Left hindlimb (tissue), 1 donor: ENCODE data around the gene HNRNPL.
"Not testable (repeated sequence)": the region's sequence is repeated elsewhere in the genome, so short reads cannot be mapped to it uniquely, and the experiment has no call there.

ENCODE experiments used
- DNase-seq: peaks from one replicate; pipeline ENCODE4 v3.0.0-alpha.2; 2018

HNRNPL gene

DNA sequence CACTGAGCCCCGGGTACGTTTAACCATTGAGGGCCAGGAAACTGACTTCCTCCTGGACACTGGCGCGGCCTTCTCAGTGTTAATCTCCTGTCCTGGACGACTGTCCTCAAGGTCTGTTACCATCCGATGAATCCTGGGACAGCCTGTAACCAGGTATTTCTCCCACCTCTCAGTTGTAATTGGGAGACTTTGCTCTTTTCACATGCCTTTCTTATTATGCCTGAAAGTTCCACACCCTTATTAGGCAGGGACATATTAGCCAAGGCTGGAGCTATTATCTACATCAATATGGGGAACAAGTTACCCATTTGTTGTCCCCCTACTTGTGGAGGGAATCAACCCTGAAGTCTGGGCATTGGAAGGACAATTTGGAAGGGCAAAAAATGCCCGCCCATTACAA lies 23.9 kb downstream of the HNRNPL start:
- DNase-seq = not testable (repeated sequence)

DNA sequence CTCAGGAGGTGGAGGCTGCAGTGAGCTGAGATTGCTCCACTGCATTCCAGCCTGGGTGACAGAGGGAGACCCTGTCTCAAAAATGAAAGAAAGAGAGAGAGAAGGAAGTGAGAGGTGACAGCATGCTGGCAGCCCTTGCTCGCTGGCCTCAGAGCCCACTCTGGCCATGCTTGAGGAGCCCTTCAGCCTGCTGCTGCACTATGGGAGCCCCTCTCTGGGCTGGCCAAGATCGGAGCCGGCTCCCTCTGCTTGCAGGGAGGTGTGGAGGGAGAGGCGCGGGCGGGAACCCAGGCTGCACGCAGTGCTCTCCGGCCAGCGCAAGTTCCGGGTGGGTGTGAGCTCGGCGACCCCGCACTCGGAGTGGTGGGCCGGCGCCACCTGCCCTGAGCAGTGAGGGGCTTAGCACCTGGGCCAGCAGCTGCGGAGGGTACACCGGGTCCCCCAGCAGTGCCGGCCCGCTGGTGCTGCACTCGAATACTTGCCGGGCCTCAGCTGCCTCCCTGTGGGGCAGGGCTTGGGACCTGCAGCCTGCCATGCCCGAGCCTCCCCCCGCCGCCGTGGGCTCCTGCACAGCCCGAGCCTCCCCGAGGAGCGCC lies 28.5 kb downstream of the HNRNPL start:
- not testable (repeated sequence) for DNase-seq

- no peak for DNase-seq
Measured at GRCh38 chr19:38819231-38819920, 30.4 kb downstream of the HNRNPL start.

DNA sequence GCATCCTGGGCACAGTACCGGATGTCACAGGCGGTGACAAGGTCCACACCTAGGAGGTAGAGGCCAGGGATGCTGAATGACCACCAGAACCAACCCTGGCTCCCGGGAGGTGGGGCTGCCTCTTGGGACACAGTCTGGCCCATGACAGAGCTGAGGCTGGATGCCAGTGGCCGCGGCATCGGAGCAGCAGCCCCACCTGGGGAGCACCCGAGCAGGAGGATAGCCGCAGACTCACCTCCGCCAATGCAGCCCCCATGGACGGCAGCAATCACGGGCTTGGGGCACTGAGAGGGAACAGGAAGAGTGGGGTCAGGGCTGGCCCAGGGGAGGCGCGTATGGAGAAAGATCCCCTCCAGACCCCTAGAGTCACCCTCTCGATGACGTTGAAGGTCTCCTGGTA lies 32.7 kb downstream of the HNRNPL start:
- DNase-seq = no peak

DNA sequence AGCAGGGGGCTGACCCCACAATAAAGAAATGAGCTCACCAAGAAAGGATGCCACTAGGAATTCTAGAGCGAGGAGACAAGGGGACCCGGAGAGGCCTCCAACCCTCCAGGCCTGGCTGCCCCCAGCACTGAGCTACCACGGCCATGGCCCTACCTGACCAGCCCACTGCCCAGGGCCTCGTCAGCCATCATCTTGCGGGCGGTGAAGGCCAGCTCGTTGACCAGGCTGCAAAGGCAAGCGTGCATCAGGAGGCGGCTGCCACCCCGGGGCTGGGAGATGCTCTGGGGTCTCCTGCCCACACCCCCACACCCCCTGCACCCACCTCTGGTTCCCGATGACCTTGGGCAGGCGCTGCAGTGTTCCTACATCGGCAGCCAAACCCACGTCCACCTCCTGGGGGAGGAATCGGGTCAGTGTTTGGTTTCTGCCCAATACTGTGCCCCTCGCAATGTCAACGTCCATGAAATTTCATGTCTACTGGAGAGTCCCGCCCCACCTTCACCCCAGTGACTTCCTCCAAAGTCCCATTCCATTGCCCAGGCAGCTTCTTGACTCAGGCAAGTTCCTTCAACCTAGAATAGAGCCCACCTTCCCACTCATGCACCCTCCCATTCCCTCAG lies 33.5 kb downstream of the HNRNPL start:
- no peak for DNase-seq

DNA sequence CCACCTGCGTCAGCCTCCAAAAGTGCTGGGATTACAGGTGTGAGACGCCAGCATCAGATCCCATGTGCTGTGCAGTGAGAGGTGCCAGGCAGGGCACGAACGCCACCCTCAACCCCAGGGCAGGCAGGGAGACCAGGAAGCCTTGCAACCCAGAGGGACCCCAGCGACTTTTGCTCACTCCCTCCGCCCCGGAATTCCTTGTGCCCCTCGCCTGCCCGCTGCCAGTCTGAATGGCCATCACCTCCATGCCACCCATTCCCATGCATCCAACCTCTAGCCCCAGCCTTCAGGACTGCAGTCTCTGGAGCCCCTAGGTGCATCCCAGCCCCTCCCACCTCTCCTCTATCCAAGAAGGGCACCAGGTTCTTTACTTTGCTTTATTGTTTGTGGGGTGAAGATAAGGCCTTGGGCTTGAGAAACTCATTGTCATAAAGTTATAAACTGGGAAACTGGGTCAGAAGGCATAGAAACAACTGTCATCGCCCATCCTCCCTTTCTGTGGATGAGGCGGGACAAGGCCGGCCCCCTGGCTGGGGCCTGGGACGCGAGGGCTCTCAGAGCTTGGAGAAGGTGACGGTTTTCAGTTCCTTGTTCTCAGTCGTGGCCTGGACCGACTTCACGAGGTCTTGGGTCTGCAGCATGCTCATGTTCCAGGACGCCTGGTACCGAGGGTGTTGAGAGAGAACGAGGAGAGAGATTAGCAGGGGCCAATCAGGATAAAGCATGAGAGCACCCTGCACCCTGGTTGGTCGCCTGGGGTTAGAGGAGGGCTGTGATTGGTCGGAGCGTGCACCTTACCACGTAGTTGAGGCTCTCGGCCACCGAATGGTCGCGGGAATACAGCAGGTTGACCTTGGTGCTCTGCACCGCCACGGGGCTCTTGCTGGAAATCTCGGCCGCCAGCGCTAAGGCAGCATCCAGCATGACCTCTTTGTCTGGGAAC lies 34.5 kb downstream of the HNRNPL start:
- DNase-seq = no peak

- DNase-seq = not testable (repeated sequence)
Measured at GRCh38 chr19:38813932-38814331, 35.9 kb downstream of the HNRNPL start.

DNA sequence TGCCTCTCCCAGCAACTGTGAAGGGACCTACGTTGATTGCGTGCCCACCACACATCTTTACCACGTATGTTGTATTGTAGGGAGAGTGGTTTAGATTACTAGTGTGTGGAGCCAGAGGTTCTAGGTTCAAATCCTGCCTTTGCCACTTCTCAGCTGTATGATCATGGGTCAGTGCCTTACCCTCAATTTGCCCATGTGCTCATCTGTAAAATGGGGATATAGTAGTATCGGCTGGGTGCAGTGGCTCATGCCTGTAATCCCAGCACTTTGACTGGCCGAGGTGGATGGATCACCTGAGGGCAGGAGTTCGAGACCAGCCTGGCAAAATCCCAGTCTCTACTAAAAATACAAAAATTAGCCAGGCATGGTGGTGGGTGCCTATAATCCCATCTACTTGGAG lies 36.5 kb downstream of the HNRNPL start:
- no peak for DNase-seq

DNA sequence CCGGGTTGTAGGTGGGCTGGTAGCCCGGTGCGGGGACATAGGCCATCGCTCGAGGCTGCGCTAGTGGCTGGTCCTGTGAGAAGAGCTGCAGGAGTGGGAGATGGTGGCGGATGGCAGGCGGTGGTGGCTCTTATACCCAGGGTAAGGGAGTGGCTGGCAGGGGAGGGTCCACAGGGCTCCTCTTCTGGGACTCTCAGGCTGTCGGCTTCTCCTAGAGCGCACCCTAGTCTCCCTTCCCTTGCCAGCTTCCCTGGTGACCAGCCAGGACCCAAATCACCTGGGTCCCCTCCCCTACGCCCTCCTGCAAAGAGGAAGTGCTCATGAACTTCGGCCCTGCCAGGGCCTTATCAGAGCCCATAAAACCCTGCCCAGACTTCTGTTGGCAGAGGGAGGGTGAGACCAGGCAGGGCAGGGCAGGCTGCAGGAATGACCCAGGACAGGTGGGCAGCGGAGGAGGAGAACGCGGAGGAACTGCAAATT lies 36.9 kb downstream of the HNRNPL start, which contains the start of gene LGALS4:
Gene LGALS4 (minus strand): TSS at position 105 of the 480 bp plus-strand sequence. CDS start 59 bp downstream, at position 46.
- no peak for DNase-seq

DNA sequence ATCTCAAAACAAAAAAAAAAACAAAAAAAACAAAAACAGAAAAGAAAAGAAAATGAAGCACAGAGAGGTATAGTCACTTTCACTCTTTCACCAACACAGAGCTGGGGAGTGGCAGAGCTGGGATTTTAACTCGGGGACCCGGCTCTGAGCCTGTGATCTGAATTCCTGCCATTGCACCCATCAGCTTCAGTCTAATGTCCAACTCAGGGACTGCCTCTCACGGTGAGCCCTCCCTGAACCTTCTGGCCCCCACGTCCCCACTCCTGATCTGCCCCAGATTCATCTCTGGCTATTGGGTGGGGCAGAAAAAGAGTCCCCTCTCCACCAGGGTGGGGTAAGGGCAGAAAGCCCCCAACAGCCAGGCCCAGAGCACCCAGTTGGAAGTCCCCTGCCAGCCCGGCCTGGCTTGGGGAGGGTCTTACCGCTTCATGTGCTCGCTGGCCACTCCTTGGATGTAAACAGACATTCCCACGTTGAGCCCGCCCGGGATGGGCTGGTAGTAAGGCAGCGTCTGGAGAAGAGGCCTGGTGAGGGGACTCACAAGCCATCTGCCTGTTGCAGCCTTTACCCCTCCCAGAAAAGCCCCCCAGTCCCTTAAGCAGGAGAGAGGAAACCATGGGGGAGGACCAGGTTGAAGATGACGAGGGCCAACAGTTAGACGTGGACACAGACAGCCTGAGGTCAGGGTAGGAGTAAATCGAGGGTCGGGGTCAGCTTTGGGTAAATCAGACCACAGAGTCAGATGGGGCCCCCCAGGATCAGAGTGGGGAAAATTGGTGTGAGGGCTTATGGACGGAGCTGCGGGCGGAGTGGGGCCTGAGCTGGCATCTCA lies 37.6 kb downstream of the HNRNPL start:
- no peak for DNase-seq

DNA sequence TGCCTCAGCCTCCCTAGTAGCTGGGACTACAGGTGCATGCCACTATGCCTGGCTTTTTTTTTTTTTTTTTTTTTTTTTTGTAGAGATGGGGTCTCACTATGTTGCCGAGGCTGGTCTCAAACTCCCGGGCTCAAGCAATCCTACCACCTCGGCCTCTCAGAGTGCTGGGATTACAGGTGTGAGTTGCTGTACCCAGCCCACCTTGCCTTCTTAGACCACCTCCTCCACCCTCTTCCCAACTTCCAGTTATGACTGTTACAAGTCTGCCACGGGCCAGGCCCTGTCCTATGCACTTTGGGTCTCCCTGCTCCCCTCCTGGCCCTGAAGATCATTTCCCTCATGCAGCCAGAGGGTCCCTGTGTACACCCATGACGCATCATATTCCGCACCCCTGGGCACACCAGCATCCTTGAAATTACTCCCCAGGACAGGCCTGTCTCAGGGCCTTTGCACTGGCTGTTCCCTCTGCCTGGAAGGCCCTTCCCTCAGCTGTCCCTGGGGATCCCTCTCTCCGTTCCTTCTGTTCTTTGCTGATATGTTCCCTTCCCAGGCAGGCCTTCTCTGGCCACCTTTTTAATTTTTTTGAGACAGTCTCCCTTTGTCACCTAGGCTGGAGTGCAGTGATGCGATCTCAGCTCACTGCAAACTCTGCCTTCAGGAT lies 40.1 kb downstream of the HNRNPL start:
- DNase-seq = no peak

- no peak for DNase-seq
Measured at GRCh38 chr19:38808741-38809140, 41.0 kb downstream of the HNRNPL start.

DNA sequence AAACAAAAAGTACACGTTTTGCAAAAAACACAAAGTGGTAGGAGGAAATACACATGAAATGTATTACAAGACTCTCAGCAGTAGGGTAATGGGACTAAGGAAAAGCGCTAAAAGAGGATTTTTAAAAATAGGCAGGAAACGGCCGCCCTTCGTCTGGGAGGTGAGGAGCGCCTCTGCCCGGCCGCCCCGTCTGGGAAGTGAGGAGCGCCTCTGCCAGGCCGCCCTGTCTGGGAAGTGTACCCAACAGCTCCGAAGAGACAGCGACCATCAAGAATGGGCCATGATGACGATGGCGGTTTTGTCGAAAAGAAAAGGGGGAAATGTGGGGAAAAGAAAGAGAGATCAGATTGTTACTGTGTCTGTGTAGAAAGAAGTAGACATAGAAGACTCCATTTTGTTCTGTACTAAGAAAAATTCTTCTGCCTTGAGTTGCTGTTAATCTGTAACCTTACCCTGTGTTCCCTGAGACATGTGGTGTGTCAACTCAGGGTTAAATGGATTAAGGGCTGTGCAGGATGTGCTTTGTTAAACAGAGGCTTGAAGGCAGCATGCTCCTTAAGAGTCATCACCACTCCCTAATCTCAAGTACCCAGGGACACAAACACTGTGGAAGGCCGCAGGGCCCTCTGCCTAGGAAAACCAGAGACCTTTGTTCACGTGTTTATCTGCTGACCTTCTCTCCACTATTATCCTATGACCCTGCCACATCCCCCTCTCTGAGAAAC lies 42.2 kb downstream of the HNRNPL start:
- DNase-seq = not testable (repeated sequence)

GRCh38 chr19:38806371-38806770 lies 43.4 kb downstream of the HNRNPL start:
- no peak for DNase-seq

- no peak for DNase-seq
Measured at GRCh38 chr19:38805180-38805579, 44.6 kb downstream of the HNRNPL start.

DNA sequence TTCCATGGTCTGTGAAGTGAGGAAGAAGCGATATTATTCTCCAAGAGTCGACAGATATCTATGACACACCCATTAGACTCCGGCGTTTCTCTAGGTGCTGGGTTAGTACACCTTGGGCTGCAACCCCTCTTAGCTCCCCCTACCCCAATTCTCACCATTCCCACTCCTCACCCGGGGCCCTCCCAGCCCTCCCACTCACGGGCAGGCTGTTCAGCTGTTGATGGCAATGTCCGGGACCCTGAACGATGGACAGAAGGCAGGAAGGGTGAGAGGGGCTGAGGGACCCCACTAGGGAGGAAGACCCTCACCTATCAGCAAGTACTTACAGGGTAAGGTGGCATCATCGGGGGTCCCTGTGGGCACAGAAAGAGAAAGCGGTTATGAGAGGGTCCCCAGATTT lies 46.2 kb downstream of the HNRNPL start:
- DNase-seq = no peak

- DNase-seq = no peak
Measured at GRCh38 chr19:38801359-38802095, 48.3 kb downstream of the HNRNPL start.

GRCh38 chr19:38800577-38801347 lies 49.0 kb downstream of the HNRNPL start:
- no peak for DNase-seq

DNA sequence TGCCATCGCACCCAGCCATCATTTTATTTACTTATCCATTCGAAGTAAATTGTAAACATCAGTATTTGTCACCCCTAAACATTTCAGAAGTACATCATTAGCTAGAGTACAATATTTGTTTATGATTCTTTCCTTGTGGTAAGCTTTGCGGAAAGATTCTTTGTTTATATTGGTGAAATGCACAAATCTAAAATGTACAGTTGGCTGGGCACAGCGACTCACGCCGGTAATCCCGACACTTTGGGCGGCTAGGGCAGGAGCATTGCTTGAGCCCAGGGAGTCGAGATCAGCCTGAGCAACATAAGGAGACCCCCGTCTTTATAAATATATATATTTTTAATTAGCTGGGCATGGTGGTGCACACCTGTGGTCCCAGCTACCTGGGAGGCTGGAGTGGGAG lies 50.7 kb downstream of the HNRNPL start:
- DNase-seq = no peak
